KMS-11 (cell line): Measurements from ENCODE around the gene DCBLD2.
"Not testable (repeated sequence)": the region's sequence is repeated elsewhere in the genome, so short reads cannot be mapped to it uniquely, and the experiment has no call there.

ENCODE experiments used
- H2AFZ ChIP-seq: fragments of 200-600 bp; sonication (generic); 2 replicates; pipeline ENCODE4 v1.6.1; 2016; ENCODE audit warnings: antibody characterized with exemption, mixed run types, low read depth
- H3K27ac ChIP-seq: fragments of 200-600 bp; sonication (generic); 2 replicates; pipeline ENCODE4 v1.6.1; 2016; ENCODE audit warnings: mild to moderate bottlenecking, mixed run types
- H3K27me3 ChIP-seq: fragments of 200-600 bp; sonication (generic); 2 replicates; pipeline ENCODE4 v1.6.1; 2017; ENCODE audit warnings: mild to moderate bottlenecking, low read depth, mixed run types, moderate library complexity; ENCODE audit not compliant: insufficient read depth
- H3K36me3 ChIP-seq: fragments of 200-600 bp; sonication (generic); 2 replicates; pipeline ENCODE4 v1.6.1; 2017; ENCODE audit warnings: mild to moderate bottlenecking, mixed run types; ENCODE audit not compliant: insufficient read depth
- H3K4me1 ChIP-seq: fragments of 200-600 bp; sonication (generic); 2 replicates; pipeline ENCODE4 v1.6.1; 2016; ENCODE audit warnings: mild to moderate bottlenecking, low read depth, mixed run types; ENCODE audit not compliant: poor library complexity, severe bottlenecking
- H3K4me2 ChIP-seq: fragments of 200-600 bp; sonication (generic); 2 replicates; pipeline ENCODE4 v1.7.0; 2016; ENCODE audit warnings: mild to moderate bottlenecking, mixed run types
- H3K4me3 ChIP-seq: fragments of 200-600 bp; sonication (generic); IDR thresholded peaks from 2 replicates; pipeline ENCODE4 v1.6.1; 2017; ENCODE audit warnings: low read depth, low read length, mixed read lengths; ENCODE audit not compliant: insufficient read depth
- H3K79me2 ChIP-seq: fragments of 200-600 bp; sonication (generic); 2 replicates; pipeline ENCODE4 v1.6.1; 2016; ENCODE audit warnings: low read depth, mixed run types; ENCODE audit not compliant: insufficient read depth
- H3K9ac ChIP-seq: fragments of 200-600 bp; sonication (generic); 2 replicates; pipeline ENCODE4 v1.6.1; 2016; ENCODE audit warnings: mild to moderate bottlenecking, mixed run types
- H4K20me1 ChIP-seq: fragments of 200-600 bp; sonication (generic); 2 replicates; pipeline ENCODE4 v1.6.1; 2016; ENCODE audit warnings: mild to moderate bottlenecking, mixed run types; ENCODE audit not compliant: insufficient read depth
- TF ChIP-seq, protein P1 (sequence below): fragments of 200-600 bp; sonication (generic); conservative IDR thresholded peaks from 2 replicates; pipeline ENCODE4 v1.6.1; 2017; ENCODE audit warnings: low read depth, mild to moderate bottlenecking, antibody characterized with exemption, low read length, moderate library complexity, mixed read lengths

DCBLD2 gene

DNA sequence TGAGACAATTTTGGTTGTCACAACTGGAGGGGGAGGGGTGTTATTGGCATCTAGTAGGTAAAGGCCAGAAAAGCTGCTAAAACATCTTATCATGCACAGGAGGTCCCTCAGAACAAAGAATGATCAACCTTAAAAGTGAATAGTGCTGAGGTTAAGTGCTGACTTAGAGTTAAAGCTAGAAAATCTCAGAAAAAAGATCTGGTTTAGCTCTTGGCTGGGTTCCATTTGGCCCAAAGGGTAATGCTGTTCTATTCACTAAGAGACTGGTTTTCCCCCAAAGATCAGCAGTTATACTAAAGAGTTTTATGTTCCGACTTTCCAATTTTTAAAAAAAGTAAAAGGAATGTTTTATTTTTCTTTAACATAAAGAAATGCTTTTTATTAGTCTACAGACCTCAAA is 15.6 kb downstream of the DCBLD2 start:
- Histone ChIP-seq H3K4me3 (no peak overlapping the region), H3K27me3 (no peaks in the 10 kb centered on the region), H3K4me2 (no peak overlapping the region), H3K36me3 (no peaks in the 10 kb centered on the region), H4K20me1 (no peaks in the 10 kb centered on the region), H3K4me1 (no peaks in the 10 kb centered on the region), H3K9ac (no peak overlapping the region), H3K27ac (no peak overlapping the region), H2AFZ (no peak overlapping the region), H3K79me2 (no peaks in the 10 kb centered on the region)
- TF ChIP-seq, protein P1, sequence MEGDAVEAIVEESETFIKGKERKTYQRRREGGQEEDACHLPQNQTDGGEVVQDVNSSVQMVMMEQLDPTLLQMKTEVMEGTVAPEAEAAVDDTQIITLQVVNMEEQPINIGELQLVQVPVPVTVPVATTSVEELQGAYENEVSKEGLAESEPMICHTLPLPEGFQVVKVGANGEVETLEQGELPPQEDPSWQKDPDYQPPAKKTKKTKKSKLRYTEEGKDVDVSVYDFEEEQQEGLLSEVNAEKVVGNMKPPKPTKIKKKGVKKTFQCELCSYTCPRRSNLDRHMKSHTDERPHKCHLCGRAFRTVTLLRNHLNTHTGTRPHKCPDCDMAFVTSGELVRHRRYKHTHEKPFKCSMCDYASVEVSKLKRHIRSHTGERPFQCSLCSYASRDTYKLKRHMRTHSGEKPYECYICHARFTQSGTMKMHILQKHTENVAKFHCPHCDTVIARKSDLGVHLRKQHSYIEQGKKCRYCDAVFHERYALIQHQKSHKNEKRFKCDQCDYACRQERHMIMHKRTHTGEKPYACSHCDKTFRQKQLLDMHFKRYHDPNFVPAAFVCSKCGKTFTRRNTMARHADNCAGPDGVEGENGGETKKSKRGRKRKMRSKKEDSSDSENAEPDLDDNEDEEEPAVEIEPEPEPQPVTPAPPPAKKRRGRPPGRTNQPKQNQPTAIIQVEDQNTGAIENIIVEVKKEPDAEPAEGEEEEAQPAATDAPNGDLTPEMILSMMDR: no peak

DNA sequence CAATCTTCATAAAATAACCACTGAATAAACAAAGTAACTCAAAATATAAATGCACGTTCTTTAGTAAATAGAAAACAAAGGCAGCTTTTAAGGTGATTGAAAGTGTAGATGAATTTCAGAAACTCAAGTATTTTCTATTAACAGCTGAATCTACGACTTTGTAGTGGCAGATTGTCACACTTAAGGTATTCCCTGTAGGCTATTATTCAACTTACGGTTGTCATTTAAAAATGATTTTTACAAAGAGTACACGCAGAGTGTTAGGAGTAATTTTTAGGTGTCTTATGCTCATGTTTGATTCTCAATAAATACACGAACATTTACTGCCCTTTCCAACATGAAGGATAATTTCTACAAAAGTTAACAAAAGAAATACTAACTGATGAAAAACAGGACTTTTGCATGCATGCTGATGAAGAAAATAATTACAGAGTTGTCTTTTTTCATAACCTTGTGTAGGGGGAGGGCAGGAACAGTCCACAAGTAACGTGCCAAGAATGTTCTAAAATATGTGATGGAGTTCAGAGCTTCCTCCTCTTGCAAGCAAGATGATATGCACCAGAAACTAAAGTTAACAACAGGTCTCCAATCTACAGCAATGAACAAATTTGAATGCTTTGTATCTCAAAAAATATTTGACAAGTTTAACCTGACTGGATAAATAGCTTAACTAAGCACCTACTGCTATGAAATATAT is 16.7 kb downstream of the DCBLD2 start:
- Histone ChIP-seq H3K9ac (no peak overlapping the region), H3K27me3 (no peaks in the 10 kb centered on the region), H3K4me3 (no peak overlapping the region), H3K4me1 (no peaks in the 10 kb centered on the region), H3K79me2 (no peaks in the 10 kb centered on the region), H3K4me2 (no peak overlapping the region), H3K36me3 (no peaks in the 10 kb centered on the region), H3K27ac (no peak overlapping the region), H2AFZ (no peak overlapping the region), H4K20me1 (no peaks in the 10 kb centered on the region)
- TF ChIP-seq, protein P1: no peak

DNA sequence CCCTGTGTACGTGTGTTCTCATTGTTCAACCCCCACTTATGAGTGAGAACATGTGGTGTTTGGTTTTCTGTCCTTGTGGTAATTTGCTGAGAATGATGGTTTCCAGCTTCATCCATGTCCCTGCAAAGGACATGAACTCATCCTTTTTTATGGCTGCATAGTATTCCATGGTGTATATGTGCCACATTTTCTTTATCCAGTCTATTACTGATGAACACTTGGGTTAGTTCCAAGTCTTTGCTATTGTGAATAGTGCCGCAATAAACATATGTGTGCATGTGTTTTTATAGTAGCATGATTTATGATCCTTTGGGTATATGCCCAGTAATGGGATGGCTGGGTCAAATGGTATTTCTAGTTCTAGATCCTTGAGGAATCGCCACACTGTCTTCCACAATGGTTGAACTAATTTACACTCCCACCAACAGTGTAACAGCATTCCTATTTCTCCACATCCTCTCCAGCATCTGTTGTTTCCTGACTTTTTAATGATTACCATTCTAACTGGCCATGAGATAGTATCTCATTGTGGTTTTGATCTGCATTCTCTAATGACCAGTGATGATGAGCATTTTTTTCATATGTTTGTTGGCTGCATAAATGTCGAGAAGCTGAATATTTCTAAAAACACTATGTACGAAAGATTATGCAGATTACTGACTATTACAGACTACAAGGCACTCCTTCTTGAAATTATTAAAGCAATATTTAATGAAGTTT is 18.7 kb downstream of the DCBLD2 start:
- not testable (repeated sequence) for H4K20me1 ChIP-seq, H3K4me1 ChIP-seq, H3K4me2 ChIP-seq, H3K27ac ChIP-seq, H3K36me3 ChIP-seq, H3K9ac ChIP-seq, H2AFZ ChIP-seq, H3K79me2 ChIP-seq, H3K27me3 ChIP-seq, H3K4me3 ChIP-seq

DNA sequence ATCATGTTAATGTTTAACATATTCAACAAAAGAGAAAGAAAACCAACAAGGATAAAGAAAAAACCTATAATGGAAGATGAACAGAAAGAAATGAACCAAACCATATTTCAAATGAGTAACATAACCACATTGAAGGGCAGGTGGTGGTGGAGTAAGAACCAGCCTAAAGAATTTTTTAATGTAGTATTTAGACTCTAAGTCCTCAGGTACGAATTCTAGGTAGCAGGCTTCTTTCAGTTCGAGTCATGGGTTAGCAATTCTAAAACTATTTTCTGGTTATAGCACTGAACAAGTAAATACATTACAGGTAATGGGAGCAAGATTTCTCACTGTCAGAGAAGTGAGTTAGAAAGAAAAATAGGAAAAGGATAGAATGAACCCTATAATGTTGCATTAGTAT is 24.4 kb downstream of the DCBLD2 start:
- Histone ChIP-seq H2AFZ (no peak overlapping the region), H3K4me2 (no peak overlapping the region), H3K9ac (no peak overlapping the region), H3K36me3 (no peaks in the 10 kb centered on the region), H4K20me1 (no peaks in the 10 kb centered on the region), H3K4me1 (no peaks in the 10 kb centered on the region), H3K79me2 (no peaks in the 10 kb centered on the region), H3K27me3 (no peaks in the 10 kb centered on the region), H3K4me3 (no peak overlapping the region), H3K27ac (no peak overlapping the region)
- TF ChIP-seq, protein P1: no peak

DNA sequence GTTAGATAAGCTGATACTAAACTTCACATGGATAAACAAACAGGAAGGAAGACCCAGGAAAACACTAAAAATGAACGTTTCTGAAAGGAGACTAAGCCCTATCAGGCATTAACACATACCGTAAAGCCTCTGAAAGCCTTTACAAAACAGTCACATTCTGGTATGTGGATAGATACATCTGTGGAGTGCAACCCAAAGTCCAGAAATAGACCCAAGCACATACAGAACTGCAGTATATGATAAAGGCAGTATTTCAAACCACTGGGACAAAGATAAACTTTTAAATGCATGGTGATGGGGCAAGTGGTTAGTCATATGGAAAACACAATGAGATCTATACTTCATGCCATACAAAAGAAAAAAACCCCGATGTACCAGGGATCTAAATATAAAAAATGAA is 26.0 kb downstream of the DCBLD2 start:
- Histone ChIP-seq H3K79me2 (no peaks in the 10 kb centered on the region), H3K4me2 (no peak overlapping the region), H3K4me1 (no peaks in the 10 kb centered on the region), H3K27me3 (no peaks in the 10 kb centered on the region), H3K27ac (no peak overlapping the region), H3K36me3 (no peaks in the 10 kb centered on the region), H3K9ac (no peak overlapping the region), H3K4me3 (no peak overlapping the region), H4K20me1 (no peaks in the 10 kb centered on the region), H2AFZ (no peak overlapping the region)
- TF ChIP-seq, protein P1: no peak
